Osteoblast (primary cell): ENCODE measurements around the gene DBH. TPM values are rescaled to one million over a fixed set of nuclear protein-coding genes. Genes with fewer than 3 reads are reported as not detected.
A peak's percentile ranks its signal among the peaks of the same experiment; 100 is the strongest.

Source experiments
- DNase-seq: peaks from one replicate; pipeline ENCODE4 v3.0.0; 2011; ENCODE audit warnings: low spot score, mixed read lengths; ENCODE audit not compliant: insufficient read length; ENCODE audit errors: missing footprints
- H2AFZ ChIP-seq: 2 replicates; pipeline ENCODE4 v1.6.0; 2011; ENCODE audit warnings: mild to moderate bottlenecking, low read length
- H3K27ac ChIP-seq: 2 replicates; pipeline ENCODE4 v1.5.1; 2011; ENCODE audit warnings: mild to moderate bottlenecking, low read depth, low read length, moderate library complexity
- H3K27me3 ChIP-seq: 2 replicates; pipeline ENCODE4 v1.6.0; 2012; ENCODE audit warnings: mild to moderate bottlenecking, control low read depth, inconsistent platforms, low read length, moderate library complexity; ENCODE audit not compliant: insufficient read depth
- H3K36me3 ChIP-seq: 2 replicates; pipeline ENCODE4 v1.5.1; 2011; ENCODE audit warnings: mild to moderate bottlenecking, low read length, control low read depth, moderate library complexity; ENCODE audit not compliant: insufficient read depth
- H3K4me1 ChIP-seq: 2 replicates; pipeline ENCODE4 v1.5.1; 2011; ENCODE audit warnings: mild to moderate bottlenecking, low read length, control low read depth, moderate library complexity; ENCODE audit not compliant: insufficient read depth
- H3K4me2 ChIP-seq: 2 replicates; pipeline ENCODE4 v1.6.0; 2011; ENCODE audit warnings: mild to moderate bottlenecking, low read length; ENCODE audit not compliant: insufficient read depth
- H3K4me3 ChIP-seq: fragments of 200-600 bp; sonication (generic); 3 replicates; pipeline ENCODE4 v1.5.1; 2012; ENCODE audit warnings: mild to moderate bottlenecking, low read length, inconsistent platforms; ENCODE audit not compliant: insufficient read depth
- H3K79me2 ChIP-seq: 2 replicates; pipeline ENCODE4 v1.6.0; 2012; ENCODE audit warnings: mild to moderate bottlenecking, low read length, control low read depth, inconsistent platforms; ENCODE audit not compliant: insufficient read depth
- H3K9me3 ChIP-seq: 2 replicates; pipeline ENCODE4 v1.5.1; 2011; ENCODE audit warnings: low read depth, low read length, control low read depth
- H4K20me1 ChIP-seq: 2 replicates; pipeline ENCODE4 v1.6.0; 2012; ENCODE audit warnings: mild to moderate bottlenecking, low read length, control low read depth; ENCODE audit not compliant: insufficient read depth
- total RNA-seq: library from RNA; depleted of rRNA; stranded (reverse); fragments of >200 nt; gene quantifications from 2 replicates; pipeline ENCODE4 v1.2.3, GENCODE V29; 2012
- TF ChIP-seq, protein P1 (sequence below): IDR thresholded peaks from 2 replicates; pipeline ENCODE4 v1.5.1; 2011; ENCODE audit warnings: mild to moderate bottlenecking, low read depth, low read length, moderate library complexity; ENCODE audit errors: extremely low read depth

DBH gene
- total RNA-seq, 1 donor = not detected

DNA sequence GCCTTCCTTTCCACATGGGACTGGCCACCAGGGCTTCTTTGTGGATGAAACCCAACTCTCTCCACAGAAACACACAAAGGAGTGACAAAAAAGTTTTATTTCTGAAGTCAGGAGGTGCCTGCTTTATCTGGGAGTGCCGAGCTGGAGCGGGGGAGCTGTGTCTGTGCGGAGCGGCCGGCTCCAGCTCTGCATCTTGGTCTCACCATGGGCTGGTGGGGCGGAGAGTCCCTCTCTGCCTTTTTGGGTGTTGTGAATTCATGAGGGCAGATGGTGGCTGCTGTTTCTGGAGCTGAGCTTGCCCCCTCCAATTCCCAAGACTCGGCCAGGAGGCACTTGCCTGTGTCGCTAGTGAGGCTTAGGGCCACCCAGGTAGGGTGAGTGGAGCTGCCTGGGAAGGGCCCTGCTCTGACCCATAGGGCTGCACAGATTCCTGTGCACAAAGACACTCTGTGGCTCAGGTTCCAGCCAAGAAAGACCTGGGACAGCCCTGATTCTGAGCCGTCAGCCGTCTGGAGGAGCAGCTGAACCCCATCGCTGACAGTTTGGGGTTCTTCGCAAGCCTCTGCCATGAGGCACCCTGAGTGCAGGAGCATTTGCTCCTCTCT lies 1.4 kb downstream of the DBH start:
- Histone ChIP-seq H3K79me2 (no peaks in the 10 kb centered on the region), H3K9me3 (no peaks in the 10 kb centered on the region), H3K4me3 (no peak overlapping the region), H4K20me1 (no peaks in the 10 kb centered on the region), H3K4me2 (no peak overlapping the region), H3K4me1 (no peaks in the 10 kb centered on the region), H3K36me3 (no peaks in the 10 kb centered on the region), H3K27me3 (peaks cover 10% of the 10 kb centered on the region), H2AFZ (no peak overlapping the region), H3K27ac (no peak overlapping the region)
- TF ChIP-seq, protein P1, sequence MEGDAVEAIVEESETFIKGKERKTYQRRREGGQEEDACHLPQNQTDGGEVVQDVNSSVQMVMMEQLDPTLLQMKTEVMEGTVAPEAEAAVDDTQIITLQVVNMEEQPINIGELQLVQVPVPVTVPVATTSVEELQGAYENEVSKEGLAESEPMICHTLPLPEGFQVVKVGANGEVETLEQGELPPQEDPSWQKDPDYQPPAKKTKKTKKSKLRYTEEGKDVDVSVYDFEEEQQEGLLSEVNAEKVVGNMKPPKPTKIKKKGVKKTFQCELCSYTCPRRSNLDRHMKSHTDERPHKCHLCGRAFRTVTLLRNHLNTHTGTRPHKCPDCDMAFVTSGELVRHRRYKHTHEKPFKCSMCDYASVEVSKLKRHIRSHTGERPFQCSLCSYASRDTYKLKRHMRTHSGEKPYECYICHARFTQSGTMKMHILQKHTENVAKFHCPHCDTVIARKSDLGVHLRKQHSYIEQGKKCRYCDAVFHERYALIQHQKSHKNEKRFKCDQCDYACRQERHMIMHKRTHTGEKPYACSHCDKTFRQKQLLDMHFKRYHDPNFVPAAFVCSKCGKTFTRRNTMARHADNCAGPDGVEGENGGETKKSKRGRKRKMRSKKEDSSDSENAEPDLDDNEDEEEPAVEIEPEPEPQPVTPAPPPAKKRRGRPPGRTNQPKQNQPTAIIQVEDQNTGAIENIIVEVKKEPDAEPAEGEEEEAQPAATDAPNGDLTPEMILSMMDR = no peak
- DNase-seq = peak; percentile 52

DNA sequence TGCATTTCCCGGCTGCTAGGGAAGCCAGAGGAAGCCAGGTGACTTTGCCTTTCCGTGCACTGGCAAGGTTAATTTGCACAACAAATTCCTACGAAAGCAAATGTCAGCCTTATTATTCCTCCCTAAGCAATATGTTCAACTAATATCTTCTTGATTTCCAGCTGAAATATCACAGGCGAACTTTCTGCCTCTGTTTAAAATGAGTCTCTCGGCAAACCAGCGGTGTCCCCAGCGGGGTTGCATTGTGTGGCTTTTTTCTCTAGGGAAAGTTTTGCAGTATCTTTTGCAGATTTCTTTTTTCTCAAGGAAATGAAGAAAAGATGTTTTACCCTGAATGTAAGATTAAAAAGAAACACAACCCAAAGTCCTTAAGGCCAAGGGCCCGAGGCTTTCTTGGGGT lies 1.9 kb downstream of the DBH start:
- TF ChIP-seq, protein P1 = no peak
- H3K4me3 ChIP-seq = no peak overlapping the region
- H3K9me3 ChIP-seq = no peaks in the 10 kb centered on the region
- H3K4me1 ChIP-seq = no peaks in the 10 kb centered on the region
- no peak overlapping the region for H2AFZ ChIP-seq
- H4K20me1 ChIP-seq = no peaks in the 10 kb centered on the region
- H3K27ac ChIP-seq = no peak overlapping the region
- H3K36me3 ChIP-seq = no peaks in the 10 kb centered on the region
- peak; percentile 61 for DNase-seq
- H3K4me2 ChIP-seq = no peak overlapping the region
- H3K79me2 ChIP-seq = no peaks in the 10 kb centered on the region
- H3K27me3 ChIP-seq = peaks cover 10% of the 10 kb centered on the region

DNA sequence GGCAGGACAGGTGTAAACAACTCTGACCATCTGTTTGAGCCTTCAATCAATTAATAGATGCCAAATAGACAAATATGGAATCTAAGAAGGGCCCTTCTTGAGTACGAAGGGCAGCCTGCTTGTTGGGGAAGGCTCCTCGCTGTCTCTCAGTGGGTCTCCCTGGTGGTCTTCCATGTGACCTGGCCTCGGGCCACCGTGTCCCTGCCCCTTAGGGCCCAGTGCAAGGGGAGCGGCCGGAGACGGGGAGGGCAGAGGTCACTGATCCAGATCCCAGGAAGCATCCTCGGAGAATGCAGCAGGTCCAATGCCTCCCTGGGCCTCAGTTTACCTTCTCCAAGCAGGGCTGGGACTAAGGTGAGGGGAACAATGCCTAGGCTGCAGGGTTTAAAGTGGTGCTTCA lies 2.5 kb downstream of the DBH start:
- TF ChIP-seq, protein P1 = no peak
- H3K27me3 ChIP-seq = peaks cover 10% of the 10 kb centered on the region
- no peaks in the 10 kb centered on the region for H4K20me1 ChIP-seq
- no peak overlapping the region for H3K4me2 ChIP-seq
- DNase-seq = peak; percentile 74
- no peaks in the 10 kb centered on the region for H3K36me3 ChIP-seq
- no peak overlapping the region for H3K27ac ChIP-seq
- no peak overlapping the region for H3K4me3 ChIP-seq
- no peaks in the 10 kb centered on the region for H3K79me2 ChIP-seq
- H3K4me1 ChIP-seq = no peaks in the 10 kb centered on the region
- H2AFZ ChIP-seq = no peak overlapping the region
- H3K9me3 ChIP-seq = no peaks in the 10 kb centered on the region

DNA sequence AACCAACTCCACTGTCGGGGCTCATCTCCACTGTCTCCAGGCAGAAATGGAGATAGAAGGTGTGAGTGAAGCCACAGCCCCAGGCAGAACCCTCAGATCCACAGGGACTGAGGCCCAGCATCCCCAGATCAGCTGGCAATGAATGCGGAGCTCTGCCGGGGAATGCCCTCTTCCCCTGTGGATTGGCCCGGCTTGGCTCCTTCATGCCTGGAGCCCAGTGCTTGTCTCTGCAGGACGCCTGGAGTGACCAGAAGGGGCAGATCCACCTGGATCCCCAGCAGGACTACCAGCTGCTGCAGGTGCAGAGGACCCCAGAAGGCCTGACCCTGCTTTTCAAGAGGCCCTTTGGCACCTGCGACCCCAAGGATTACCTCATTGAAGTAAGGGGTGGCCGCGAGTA lies 3.5 kb downstream of the DBH start:
- no peaks in the 10 kb centered on the region for H3K79me2 ChIP-seq
- TF ChIP-seq, protein P1 = no peak
- no peak overlapping the region for H3K4me2 ChIP-seq

More for the DNA sequence above, 3.5 kb downstream of the DBH start:
- Histone ChIP-seq H3K27ac (no peak overlapping the region), H3K4me1 (no peaks in the 10 kb centered on the region), H4K20me1 (no peaks in the 10 kb centered on the region), H2AFZ (no peak overlapping the region), H3K36me3 (no peaks in the 10 kb centered on the region), H3K4me3 (no peak overlapping the region), H3K27me3 (peaks cover 7% of the 10 kb centered on the region), H3K9me3 (no peaks in the 10 kb centered on the region)
- DNase-seq = peak; percentile 52
